Ovary (tissue), 9 donors: ENCODE results near the gene LARGE1. TPM values are rescaled to one million over a fixed set of nuclear protein-coding genes. Genes with fewer than 3 reads are reported as not detected.

Experiments used
- DNase-seq, 5 donors: peaks; one replicate each; pipeline ENCODE4 v3.0.0-alpha.2; 2019 to 2020
- H3K27ac ChIP-seq, 2 donors: fragments of 200-600 bp; one replicate each; pipeline versions ENCODE4 v1.5.1 to v1.8.0; 2019 to 2022
- H3K27me3 ChIP-seq: fragments of 200-600 bp; one replicate; pipeline ENCODE4 v1.8.0; 2022
- H3K36me3 ChIP-seq: fragments of 200-600 bp; sonication (generic); one replicate; pipeline ENCODE4 v1.5.1; 2019
- H3K4me1 ChIP-seq: one replicate; pipeline ENCODE4 v1.8.1; 2013; ENCODE audit warnings: mild to moderate bottlenecking, moderate library complexity; ENCODE audit not compliant: insufficient read depth
- H3K4me3 ChIP-seq: fragments of 200-600 bp; sonication (generic); one replicate; pipeline ENCODE4 v1.5.1; 2017
- H3K9me3 ChIP-seq, 2 donors: fragments of 200-600 bp in 1 of 2; sonication (generic) in 1 of 2; one replicate each; pipeline versions ENCODE4 v1.5.1 to v1.8.1; 2013 to 2019; ENCODE audit warnings: mild to moderate bottlenecking in 1 of 2, moderate library complexity in 1 of 2
- CTCF ChIP-seq, 3 donors: fragments of 450-650 bp in 2 of 3; fragments of 200-600 bp in 1 of 3; IDR thresholded peaks; one replicate each; pipeline versions ENCODE4 v1.5.1 to v1.8.0; 2016 to 2022; ENCODE audit warnings: antibody characterized with exemption in 3 of 3, mild to moderate bottlenecking in 1 of 3
- EP300 ChIP-seq: sonication (generic); formaldehyde crosslinking; IDR thresholded peaks from one replicate; pipeline ENCODE4 v1.6.1; 2017; ENCODE audit warnings: antibody characterized with exemption
- POLR2A ChIP-seq: fragments of 450-650 bp; IDR thresholded peaks from one replicate; pipeline ENCODE4 v1.6.1; 2017; ENCODE audit warnings: antibody characterized with exemption, mild to moderate bottlenecking, moderate library complexity
- WGBS, 3 donors: extraction: QIAGEN DNeasy Blood & Tissue Kit in 1 of 3; methylation state at CpG; one replicate each; pipeline versions ENCODE4 v1.1.5 to v1.1.7; 2013 to 2017; 5-methylcytosine and 5-hydroxymethylcytosine counted together
- intact Hi-C, 4 donors: fragments of 100-400 bp; cut with DNase I; formaldehyde crosslinking; loops; one replicate each; pipeline versions ENCODE4 v1.11.0 to v1.15.1; 2022 to 2023
- polyA plus RNA-seq, 2 donors: library from polyadenylated mRNA; stranded (reverse); fragments of 200-250 nt in 1 of 2; fragments of 350-450 nt in 1 of 2; fragmentation: Illumina TruSeq in 1 of 2; extraction: RNeasy Lipid Tissue Mini Kit (QIAGEN cat#74804) in 1 of 2; gene quantifications; one replicate each; pipeline ENCODE4 v1.2.3, GENCODE V29; 2013 to 2014
- total RNA-seq, 7 donors: library from RNA; depleted of rRNA in 2 of 7; stranded (reverse); fragments of >200 nt in 2 of 7; fragmentation: NEBNext Ultra II Directional in 3 of 7; extraction: Animal tissue kit (Norgen Biotek cat#: 25700) in 3 of 7; gene quantifications; one replicate each; pipeline versions ENCODE4 v1.1.0 to v1.2.4, GENCODE V29; 2016 to 2023
- donor health status: DM: no; HTN: no; CAD: no; lungs with moderate emphysema.
- donor health status: DM: no; HTN: no; CAD: no.
- donor health status: Bipolar disorder and iron deficiency.
- donor health status: DM: yes; HTN: yes; CAD: no.
- donor health status: DM: no; HTN: no; CAD: no.
- donor health status: DM: yes; HTN: yes; CAD: no.

Gene LARGE1
- total and polyA plus RNA-seq, 9 donors: 13.4 to 67.6 (median 36.8) TPM

- Histone ChIP-seq H3K36me3 (no peaks in the 10 kb centered on the region), H3K27ac (no peak overlapping the region), H3K27me3 (no peaks in the 10 kb centered on the region), H3K9me3 (no peaks in the 10 kb centered on the region), H3K4me1 (no peaks in the 10 kb centered on the region), H3K4me3 (no peak overlapping the region)
- WGBS, 3 donors: 97 to 100% (median 98%) methylated on average over 1 of the region's 1 CpG
- DNase-seq: no peak
- intact Hi-C loops: no loop called here
- TF ChIP-seq POLR2A: no peak
- no peak for TF ChIP-seq EP300
- TF ChIP-seq CTCF (IDR thresholded peaks at IDR 0.05): no peak
Measured at GRCh38 chr22:33456511-33456910, 463.8 kb downstream of the LARGE1 start.

- WGBS, 3 donors: 86 to 94% (median 89%) methylated on average over 1 of the region's 1 CpG
- DNase-seq: no peak
- Histone ChIP-seq H3K9me3 (no peaks in the 10 kb centered on the region), H3K4me3 (no peak overlapping the region), H3K27ac (no peak overlapping the region), H3K36me3 (no peaks in the 10 kb centered on the region), H3K27me3 (no peaks in the 10 kb centered on the region), H3K4me1 (no peaks in the 10 kb centered on the region)
- intact Hi-C loops: no loop called here
- no peak for TF ChIP-seq CTCF (IDR thresholded peaks at IDR 0.05)
- TF ChIP-seq EP300: no peak
- no peak for TF ChIP-seq POLR2A
Measured at GRCh38 chr22:33455036-33455435, 465.2 kb downstream of the LARGE1 start.

GRCh38 chr22:33451866-33452469, 468.3 kb downstream of the LARGE1 start:
- H3K9me3 ChIP-seq: no peaks in the 10 kb centered on the region
- H3K27me3 ChIP-seq: no peaks in the 10 kb centered on the region
- DNase-seq: no peak
- intact Hi-C loops: no loop called here
- H3K4me3 ChIP-seq: no peak overlapping the region
- 56 to 65% (median 57%) methylated on average over 6 of the region's 6 CpGs for WGBS, 3 donors
- no peak overlapping the region for H3K27ac ChIP-seq
- H3K4me1 ChIP-seq: no peaks in the 10 kb centered on the region
- no peak for TF ChIP-seq CTCF (IDR thresholded peaks at IDR 0.05)
- no peak for TF ChIP-seq POLR2A
- no peak for TF ChIP-seq EP300
- H3K36me3 ChIP-seq: no peaks in the 10 kb centered on the region

GRCh38 chr22:33450756-33451155, 469.5 kb downstream of the LARGE1 start:
- Histone ChIP-seq H3K9me3 (no peaks in the 10 kb centered on the region), H3K36me3 (no peaks in the 10 kb centered on the region), H3K4me3 (no peak overlapping the region), H3K4me1 (no peaks in the 10 kb centered on the region), H3K27ac (no peak overlapping the region), H3K27me3 (no peaks in the 10 kb centered on the region)
- no peak for TF ChIP-seq EP300
- no peak for TF ChIP-seq POLR2A
- no peak for TF ChIP-seq CTCF (IDR thresholded peaks at IDR 0.05)
- no peak for DNase-seq
- WGBS, 3 donors: 88 to 97% (median 91%) methylated on average over 6 of the region's 6 CpGs
- intact Hi-C loops: no loop called here
